Stimulated activated CD4-positive, alpha-beta T cell treated with anti-CD3 and anti-CD28 coated beads, Interleukin-15, amount 100 ng/mL, for 48 hours (primary cell): ENCODE data around the gene MRPL12.
A peak's percentile ranks its signal among the peaks of the same experiment; 100 is the strongest.
"Not testable (repeated sequence)": the region's sequence is repeated elsewhere in the genome, so short reads cannot be mapped to it uniquely, and the experiment has no call there.

Experiments used
- DNase-seq, 2 donors: peaks; one replicate each; pipeline ENCODE4 v3.0.0-alpha.2; 2020; ENCODE audit warnings: low read depth in 2 of 2

The MRPL12 gene

GRCh38 chr17:81716674-81716996 lies 13.5 kb downstream of the MRPL12 start:
- no peak for DNase-seq

- DNase-seq: no peak
Observed at GRCh38 chr17:81717049-81717765, 14.0 kb downstream of the MRPL12 start.

- DNase-seq: no peak
Observed at GRCh38 chr17:81717766-81718089, 14.6 kb downstream of the MRPL12 start.

DNA sequence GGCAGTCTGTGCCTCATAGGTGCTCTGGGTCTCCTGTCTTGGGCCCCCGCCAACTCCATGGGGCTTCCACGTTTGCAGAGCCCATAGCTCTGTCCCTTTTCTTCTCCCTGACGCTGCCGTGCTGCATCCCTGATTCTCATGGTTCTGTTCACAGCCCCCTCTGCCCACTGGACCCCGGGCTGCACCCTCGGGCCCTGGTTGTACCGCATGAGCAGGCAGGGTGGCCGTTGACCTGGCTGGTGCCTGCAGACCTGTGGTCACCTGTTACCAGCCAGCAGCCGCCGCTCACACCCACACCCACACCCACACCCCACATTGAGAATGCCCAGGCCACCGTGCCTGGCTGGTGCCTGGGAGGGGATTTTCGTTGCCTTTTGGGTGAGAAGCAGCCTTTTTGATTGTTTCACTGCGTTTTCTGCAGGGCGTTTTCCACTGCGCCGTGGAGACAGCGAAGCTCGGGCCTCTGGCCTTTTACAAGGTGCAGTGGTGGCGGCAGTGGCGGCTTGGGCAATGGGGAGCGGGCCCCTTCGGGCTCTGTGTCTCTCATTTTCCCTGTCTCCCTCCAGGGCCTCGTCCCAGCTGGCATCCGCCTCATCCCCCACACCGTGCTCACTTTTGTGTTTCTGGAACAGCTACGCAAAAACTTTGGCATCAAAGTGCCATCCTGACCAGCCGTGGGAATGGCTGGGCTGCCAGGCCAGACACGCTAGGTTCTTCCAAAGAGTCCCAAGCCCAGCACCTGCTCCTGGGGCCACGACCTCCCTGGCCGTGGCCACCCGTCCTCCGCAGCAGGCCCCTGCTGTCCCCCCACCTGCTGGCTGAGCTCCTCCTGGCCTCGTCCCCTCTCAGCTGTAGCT lies 16.5 kb downstream of the MRPL12 start:
- no peak for DNase-seq

GRCh38 chr17:81720267-81721071 lies 17.3 kb downstream of the MRPL12 start:
- no peak for DNase-seq

- DNase-seq: no peak
Observed at GRCh38 chr17:81722184-81723120, 19.3 kb downstream of the MRPL12 start.

GRCh38 chr17:81723651-81724209 lies 20.6 kb downstream of the MRPL12 start:
- DNase-seq: no peak

GRCh38 chr17:81725439-81725838 lies 22.3 kb downstream of the MRPL12 start:
- DNase-seq: no peak

- no peak for DNase-seq
Observed at GRCh38 chr17:81726004-81726403, 22.8 kb downstream of the MRPL12 start.

DNA sequence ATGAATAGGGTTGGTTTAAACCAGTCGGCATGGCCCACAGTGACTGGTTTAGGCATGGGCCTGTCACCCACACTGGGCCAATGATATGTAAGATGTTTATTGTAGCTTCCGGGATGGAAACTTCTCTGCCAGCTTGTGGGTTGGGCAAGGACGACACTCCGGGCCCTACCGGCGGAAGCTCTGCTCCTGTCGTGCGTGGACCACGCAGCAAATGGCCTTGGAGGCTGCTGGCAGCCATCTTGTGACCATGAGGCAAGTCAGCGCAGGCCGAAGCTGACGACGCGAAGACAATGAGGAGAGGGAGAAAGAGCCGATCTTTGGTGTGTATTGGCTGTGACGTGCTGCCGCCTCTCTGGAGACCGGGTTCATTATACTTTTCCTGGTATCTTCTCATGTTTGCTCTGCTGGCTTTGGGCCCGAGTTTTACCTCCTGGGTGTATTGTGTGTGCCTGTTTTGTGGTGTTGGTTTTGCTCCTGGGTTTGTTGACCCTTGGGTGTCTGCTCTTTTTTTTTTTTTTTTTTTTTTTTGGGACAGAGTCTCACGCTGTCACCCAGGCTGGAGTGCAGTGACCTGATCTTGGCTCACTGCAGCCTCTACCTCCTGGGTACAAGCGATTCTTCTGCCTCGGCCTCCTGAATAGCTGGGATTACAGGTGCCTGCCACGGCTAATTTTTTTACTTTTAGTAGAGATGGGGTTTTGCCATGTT lies 24.3 kb downstream of the MRPL12 start:
- DNase-seq: no peak

DNA sequence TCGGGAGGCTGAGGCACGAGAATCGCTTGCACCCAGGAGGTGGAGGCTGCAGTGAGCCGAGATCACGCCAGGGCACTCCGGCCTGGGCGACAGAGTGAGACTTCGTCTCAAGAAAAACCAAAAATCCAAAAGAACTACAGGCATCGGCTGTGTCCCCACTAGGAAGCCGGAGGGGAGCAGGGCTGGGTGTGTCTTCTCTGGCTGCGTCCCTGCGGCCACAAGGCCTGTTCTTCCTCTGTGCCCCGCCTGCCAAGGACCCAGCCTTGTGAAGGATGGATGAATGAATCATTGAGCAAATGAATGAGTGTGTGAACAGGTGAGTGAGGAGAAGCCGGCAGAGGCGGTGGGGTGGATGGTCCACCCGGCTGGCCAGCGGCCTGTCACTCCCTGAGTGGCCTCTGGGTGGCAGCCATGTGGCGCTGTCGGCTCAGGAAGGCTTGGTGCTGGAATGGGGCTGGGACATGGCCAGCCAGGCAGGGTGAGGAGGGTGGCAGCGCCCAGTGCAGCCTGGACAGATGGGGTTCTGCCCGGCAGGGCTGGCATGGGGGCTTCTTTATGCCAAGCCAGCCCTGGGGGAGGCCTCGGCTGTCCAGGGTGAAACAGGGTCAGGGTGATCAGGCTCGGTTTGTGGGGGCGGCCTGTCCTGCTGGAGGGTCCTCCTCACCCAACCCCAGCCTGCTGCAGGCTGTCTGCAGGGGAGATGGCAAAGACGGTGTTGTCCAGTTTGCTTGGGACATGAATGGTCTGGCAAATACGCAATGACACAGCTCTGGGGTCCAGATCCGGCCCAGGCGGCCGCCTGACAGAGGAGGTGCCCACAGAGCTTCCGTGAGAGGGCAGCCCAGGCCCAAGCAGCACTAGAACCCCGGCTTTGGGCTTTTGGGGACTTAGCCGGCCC lies 30.6 kb downstream of the MRPL12 start:
- DNase-seq: peak; percentile 65 to 70

GRCh38 chr17:81734405-81735263 lies 31.5 kb downstream of the MRPL12 start:
- DNase-seq: no peak

DNA sequence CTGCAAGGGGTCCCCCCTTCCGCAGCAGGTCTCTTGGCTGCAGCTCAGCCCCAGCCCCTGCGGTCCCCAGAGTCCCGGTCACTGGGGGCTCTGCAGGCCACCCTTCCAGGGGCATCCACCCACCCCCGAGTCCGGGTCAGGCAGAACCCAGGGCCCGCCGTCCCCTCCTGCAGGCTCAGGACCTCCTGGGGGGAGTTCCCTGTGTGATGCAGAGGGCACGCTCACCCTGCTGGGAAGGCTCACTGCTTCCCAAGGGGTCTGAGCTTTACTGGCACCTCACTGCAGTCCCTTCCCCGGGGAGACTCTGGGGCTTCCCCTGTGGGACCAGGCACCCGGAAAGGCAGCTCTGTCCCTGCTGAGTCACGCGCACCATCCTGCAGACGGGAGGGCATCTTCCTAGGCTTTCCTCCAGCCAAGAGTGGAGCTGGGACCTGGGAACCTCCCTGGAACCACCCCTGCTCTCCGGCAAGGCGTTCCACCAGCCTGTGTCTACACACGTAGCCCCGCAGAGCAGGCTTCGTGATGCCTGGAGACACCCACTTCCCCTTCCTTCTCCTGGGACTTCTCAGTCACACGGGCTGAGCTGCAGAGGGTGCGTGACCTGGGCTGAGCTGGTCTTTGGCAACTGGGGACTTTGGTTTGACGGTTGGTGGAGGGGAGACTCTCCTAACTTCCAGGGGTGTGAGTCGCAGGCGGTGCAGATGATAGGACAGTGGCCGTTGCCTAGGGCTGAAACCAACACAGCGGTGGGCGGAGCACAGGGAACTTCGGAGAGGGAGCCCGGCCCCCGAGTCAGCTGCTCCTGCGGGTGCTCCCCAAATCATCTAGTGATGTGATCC lies 32.3 kb downstream of the MRPL12 start:
- no peak for DNase-seq

- no peak for DNase-seq
Observed at GRCh38 chr17:81737947-81738800, 35.0 kb downstream of the MRPL12 start.

GRCh38 chr17:81738801-81739393 lies 35.7 kb downstream of the MRPL12 start:
- DNase-seq: no peak

DNA sequence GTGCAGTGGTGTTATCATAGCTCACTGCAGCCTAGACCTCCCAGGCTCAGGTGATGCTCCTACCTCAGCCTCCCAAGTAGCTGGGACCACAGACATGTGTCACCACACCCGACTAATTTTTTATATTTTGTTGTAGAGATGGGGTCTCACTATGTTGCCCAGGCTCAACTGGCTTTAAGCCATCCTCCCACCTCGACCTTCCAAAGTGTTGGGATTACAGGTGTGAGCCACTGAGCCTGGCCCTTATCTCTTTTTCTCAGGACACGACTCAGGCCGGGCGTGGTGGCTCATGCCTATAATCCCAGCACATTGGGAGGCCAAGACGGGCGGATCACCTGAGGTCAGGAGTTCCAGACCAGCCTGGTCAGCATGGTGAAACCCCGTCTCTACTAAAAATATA lies 36.4 kb downstream of the MRPL12 start:
- not testable (repeated sequence) for DNase-seq
